ENCODE results near the gene MCTP2.

DNA sequence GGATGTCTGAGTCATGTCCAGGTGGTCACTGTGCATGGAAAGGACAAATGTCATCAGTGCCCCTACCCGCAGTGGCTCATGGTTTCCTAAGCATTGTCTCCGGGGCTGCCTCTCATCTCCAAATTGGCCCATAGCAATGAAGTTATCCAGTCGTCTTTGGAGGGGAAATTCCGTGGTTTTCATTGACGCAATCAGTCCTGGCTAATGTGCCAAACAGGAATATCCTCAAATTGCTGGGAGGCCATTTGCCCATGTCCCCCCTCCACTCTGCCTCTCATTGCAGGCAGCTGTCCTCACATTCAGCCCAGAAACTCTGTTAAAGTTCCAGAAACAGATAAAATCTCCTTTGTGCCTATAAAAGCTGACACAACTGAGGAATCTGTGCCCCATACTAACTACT lies 81.6 kb downstream of the MCTP2 start:
- TF ChIP-seq, protein P1, sequence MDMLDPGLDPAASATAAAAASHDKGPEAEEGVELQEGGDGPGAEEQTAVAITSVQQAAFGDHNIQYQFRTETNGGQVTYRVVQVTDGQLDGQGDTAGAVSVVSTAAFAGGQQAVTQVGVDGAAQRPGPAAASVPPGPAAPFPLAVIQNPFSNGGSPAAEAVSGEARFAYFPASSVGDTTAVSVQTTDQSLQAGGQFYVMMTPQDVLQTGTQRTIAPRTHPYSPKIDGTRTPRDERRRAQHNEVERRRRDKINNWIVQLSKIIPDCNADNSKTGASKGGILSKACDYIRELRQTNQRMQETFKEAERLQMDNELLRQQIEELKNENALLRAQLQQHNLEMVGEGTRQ (CRISPR knock-in tag; IDR thresholded peaks at IDR 0.05), result no peak
- TF ChIP-seq, protein P2, sequence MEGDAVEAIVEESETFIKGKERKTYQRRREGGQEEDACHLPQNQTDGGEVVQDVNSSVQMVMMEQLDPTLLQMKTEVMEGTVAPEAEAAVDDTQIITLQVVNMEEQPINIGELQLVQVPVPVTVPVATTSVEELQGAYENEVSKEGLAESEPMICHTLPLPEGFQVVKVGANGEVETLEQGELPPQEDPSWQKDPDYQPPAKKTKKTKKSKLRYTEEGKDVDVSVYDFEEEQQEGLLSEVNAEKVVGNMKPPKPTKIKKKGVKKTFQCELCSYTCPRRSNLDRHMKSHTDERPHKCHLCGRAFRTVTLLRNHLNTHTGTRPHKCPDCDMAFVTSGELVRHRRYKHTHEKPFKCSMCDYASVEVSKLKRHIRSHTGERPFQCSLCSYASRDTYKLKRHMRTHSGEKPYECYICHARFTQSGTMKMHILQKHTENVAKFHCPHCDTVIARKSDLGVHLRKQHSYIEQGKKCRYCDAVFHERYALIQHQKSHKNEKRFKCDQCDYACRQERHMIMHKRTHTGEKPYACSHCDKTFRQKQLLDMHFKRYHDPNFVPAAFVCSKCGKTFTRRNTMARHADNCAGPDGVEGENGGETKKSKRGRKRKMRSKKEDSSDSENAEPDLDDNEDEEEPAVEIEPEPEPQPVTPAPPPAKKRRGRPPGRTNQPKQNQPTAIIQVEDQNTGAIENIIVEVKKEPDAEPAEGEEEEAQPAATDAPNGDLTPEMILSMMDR (IDR thresholded peaks at IDR 0.05), result no peak
- TF ChIP-seq NFE2L1 (CRISPR knock-in tag; IDR thresholded peaks at IDR 0.05), result no peak
- TF ChIP-seq ZNF232 (CRISPR knock-in tag; IDR thresholded peaks at IDR 0.05), result no peak
- no peak for TF ChIP-seq TCF7 (CRISPR knock-in tag; IDR thresholded peaks at IDR 0.05; ENCODE audit: low read depth)
- TF ChIP-seq, protein P3, sequence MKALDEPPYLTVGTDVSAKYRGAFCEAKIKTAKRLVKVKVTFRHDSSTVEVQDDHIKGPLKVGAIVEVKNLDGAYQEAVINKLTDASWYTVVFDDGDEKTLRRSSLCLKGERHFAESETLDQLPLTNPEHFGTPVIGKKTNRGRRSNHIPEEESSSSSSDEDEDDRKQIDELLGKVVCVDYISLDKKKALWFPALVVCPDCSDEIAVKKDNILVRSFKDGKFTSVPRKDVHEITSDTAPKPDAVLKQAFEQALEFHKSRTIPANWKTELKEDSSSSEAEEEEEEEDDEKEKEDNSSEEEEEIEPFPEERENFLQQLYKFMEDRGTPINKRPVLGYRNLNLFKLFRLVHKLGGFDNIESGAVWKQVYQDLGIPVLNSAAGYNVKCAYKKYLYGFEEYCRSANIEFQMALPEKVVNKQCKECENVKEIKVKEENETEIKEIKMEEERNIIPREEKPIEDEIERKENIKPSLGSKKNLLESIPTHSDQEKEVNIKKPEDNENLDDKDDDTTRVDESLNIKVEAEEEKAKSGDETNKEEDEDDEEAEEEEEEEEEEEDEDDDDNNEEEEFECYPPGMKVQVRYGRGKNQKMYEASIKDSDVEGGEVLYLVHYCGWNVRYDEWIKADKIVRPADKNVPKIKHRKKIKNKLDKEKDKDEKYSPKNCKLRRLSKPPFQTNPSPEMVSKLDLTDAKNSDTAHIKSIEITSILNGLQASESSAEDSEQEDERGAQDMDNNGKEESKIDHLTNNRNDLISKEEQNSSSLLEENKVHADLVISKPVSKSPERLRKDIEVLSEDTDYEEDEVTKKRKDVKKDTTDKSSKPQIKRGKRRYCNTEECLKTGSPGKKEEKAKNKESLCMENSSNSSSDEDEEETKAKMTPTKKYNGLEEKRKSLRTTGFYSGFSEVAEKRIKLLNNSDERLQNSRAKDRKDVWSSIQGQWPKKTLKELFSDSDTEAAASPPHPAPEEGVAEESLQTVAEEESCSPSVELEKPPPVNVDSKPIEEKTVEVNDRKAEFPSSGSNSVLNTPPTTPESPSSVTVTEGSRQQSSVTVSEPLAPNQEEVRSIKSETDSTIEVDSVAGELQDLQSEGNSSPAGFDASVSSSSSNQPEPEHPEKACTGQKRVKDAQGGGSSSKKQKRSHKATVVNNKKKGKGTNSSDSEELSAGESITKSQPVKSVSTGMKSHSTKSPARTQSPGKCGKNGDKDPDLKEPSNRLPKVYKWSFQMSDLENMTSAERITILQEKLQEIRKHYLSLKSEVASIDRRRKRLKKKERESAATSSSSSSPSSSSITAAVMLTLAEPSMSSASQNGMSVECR (CRISPR knock-in tag; IDR thresholded peaks at IDR 0.05; ENCODE audit: borderline replicate concordance), result no peak
- TF ChIP-seq, protein P4, sequence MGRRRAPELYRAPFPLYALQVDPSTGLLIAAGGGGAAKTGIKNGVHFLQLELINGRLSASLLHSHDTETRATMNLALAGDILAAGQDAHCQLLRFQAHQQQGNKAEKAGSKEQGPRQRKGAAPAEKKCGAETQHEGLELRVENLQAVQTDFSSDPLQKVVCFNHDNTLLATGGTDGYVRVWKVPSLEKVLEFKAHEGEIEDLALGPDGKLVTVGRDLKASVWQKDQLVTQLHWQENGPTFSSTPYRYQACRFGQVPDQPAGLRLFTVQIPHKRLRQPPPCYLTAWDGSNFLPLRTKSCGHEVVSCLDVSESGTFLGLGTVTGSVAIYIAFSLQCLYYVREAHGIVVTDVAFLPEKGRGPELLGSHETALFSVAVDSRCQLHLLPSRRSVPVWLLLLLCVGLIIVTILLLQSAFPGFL (CRISPR knock-in tag; IDR thresholded peaks at IDR 0.05; ENCODE audit: borderline replicate concordance), result no peak
- TF ChIP-seq, protein P5, sequence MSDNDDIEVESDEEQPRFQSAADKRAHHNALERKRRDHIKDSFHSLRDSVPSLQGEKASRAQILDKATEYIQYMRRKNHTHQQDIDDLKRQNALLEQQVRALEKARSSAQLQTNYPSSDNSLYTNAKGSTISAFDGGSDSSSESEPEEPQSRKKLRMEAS (CRISPR knock-in tag; IDR thresholded peaks at IDR 0.05), result no peak
- TF ChIP-seq KAT7 (CRISPR knock-in tag; IDR thresholded peaks at IDR 0.05; ENCODE audit: borderline replicate concordance), result no peak
- TF ChIP-seq, protein P6, sequence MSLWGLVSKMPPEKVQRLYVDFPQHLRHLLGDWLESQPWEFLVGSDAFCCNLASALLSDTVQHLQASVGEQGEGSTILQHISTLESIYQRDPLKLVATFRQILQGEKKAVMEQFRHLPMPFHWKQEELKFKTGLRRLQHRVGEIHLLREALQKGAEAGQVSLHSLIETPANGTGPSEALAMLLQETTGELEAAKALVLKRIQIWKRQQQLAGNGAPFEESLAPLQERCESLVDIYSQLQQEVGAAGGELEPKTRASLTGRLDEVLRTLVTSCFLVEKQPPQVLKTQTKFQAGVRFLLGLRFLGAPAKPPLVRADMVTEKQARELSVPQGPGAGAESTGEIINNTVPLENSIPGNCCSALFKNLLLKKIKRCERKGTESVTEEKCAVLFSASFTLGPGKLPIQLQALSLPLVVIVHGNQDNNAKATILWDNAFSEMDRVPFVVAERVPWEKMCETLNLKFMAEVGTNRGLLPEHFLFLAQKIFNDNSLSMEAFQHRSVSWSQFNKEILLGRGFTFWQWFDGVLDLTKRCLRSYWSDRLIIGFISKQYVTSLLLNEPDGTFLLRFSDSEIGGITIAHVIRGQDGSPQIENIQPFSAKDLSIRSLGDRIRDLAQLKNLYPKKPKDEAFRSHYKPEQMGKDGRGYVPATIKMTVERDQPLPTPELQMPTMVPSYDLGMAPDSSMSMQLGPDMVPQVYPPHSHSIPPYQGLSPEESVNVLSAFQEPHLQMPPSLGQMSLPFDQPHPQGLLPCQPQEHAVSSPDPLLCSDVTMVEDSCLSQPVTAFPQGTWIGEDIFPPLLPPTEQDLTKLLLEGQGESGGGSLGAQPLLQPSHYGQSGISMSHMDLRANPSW (CRISPR knock-in tag; conservative IDR thresholded peaks at IDR 0.05; ENCODE audit: low read depth), result no peak
- no peak for TF ChIP-seq TP53 (CRISPR knock-in tag; IDR thresholded peaks at IDR 0.05)
- TF ChIP-seq, protein P7, sequence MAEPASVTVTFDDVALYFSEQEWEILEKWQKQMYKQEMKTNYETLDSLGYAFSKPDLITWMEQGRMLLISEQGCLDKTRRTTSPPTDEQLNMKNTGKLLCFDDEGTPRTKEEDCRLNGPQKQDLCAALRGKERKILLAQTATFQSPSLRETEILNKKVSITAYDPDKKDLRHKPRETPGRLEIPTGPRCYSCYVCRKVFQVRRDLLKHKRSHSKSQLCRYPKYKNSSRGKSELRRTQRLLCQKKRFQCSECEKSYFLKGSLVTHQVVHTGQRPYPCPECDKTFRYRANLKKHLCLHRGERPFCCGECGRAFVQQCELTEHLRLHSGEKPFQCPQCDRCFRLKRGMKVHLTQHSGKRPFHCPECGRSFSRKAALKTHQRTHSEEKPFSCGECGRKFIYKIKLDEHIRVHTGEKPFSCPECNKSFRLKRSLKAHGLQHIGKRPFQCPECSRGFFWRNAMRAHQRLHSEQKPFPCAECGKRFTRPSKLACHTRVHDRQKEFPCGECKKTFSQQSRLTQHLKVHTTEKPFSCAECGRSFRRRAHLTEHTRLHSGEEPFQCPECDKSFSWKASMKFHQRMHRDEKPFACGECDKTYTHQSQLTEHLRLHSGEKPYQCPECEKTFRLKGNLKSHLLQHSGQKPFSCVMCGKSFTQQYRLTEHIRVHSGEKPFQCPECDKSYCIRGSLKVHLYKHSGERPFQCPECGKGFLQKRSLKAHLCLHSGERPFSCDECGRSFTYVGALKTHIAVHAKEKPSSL (CRISPR knock-in tag; conservative IDR thresholded peaks at IDR 0.05), result no peak
- TF ChIP-seq, protein P8, sequence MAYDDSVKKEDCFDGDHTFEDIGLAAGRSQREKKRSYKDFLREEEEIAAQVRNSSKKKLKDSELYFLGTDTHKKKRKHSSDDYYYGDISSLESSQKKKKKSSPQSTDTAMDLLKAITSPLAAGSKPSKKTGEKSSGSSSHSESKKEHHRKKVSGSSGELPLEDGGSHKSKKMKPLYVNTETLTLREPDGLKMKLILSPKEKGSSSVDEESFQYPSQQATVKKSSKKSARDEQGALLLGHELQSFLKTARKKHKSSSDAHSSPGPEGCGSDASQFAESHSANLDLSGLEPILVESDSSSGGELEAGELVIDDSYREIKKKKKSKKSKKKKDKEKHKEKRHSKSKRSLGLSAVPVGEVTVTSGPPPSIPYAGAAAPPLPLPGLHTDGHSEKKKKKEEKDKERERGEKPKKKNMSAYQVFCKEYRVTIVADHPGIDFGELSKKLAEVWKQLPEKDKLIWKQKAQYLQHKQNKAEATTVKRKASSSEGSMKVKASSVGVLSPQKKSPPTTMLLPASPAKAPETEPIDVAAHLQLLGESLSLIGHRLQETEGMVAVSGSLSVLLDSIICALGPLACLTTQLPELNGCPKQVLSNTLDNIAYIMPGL (CRISPR knock-in tag; IDR thresholded peaks at IDR 0.05), result no peak
- TF ChIP-seq ATF1 (CRISPR knock-in tag; IDR thresholded peaks at IDR 0.05), result no peak

Data from WTC11 (cell line).